MCF 10A (cell line): Measurements from ENCODE around the gene ZBTB11. TPM values are rescaled to one million over a fixed set of nuclear protein-coding genes. Genes with fewer than 3 reads are reported as not detected.

Experiments
- BruUV-seq: library from RNA; stranded (reverse); fragments of 400-500 nt; replicated peaks from 2 replicates; lab custom pipeline; 2021; lab: Mats Ljungman, UMichigan
- CTCF ChIA-PET: fragments of 300-600 bp; sonication (Branson Sonifier 250); formaldehyde crosslinking; extraction: SDS; loops from one replicate; lab custom pipeline; 2021; ENCODE audit warnings: antibody characterized with exemption, inconsistent platforms; lab: Yijun Ruan, JAX
- POLR2A ChIA-PET: fragments of 300-600, 350-650 bp; sonication (Branson Sonifier 250); formaldehyde crosslinking; extraction: SDS; loops from one replicate; lab custom pipeline; 2020; ENCODE audit warnings: antibody characterized with exemption, inconsistent platforms; lab: Yijun Ruan, JAX
- DNase-seq: peaks from one replicate; pipeline ENCODE4 v3.0.0-alpha.2; 2018; ENCODE audit not compliant: unreplicated experiment
- H3K27ac Mint-ChIP-seq: one replicate; pipeline ENCODE4 v1.8.0; 2022; ENCODE audit warnings: mild to moderate bottlenecking, low read depth, mixed read lengths; ENCODE audit not compliant: unreplicated experiment
- H3K27me3 Mint-ChIP-seq: one replicate; pipeline ENCODE4 v1.8.0; 2022; ENCODE audit warnings: mixed read lengths; ENCODE audit not compliant: insufficient read depth, unreplicated experiment
- H3K36me3 Mint-ChIP-seq: one replicate; pipeline ENCODE4 v1.8.0; 2022; ENCODE audit warnings: mild to moderate bottlenecking, moderate library complexity, mixed read lengths; ENCODE audit not compliant: insufficient read depth, unreplicated experiment
- H3K4me1 Mint-ChIP-seq: one replicate; pipeline ENCODE4 v1.8.0; 2022; ENCODE audit warnings: mixed read lengths; ENCODE audit not compliant: insufficient read depth, unreplicated experiment
- H3K4me3 Mint-ChIP-seq: one replicate; pipeline ENCODE4 v1.8.0; 2022; ENCODE audit warnings: mild to moderate bottlenecking, moderate library complexity, mixed read lengths; ENCODE audit not compliant: unreplicated experiment
- H3K9me3 Mint-ChIP-seq: one replicate; pipeline ENCODE4 v1.8.0; 2022; ENCODE audit warnings: mixed read lengths; ENCODE audit not compliant: unreplicated experiment
- CTCF ChIP-seq: fragments of 200-600 bp; IDR thresholded peaks from one replicate; pipeline ENCODE4 v1.8.0; 2022; ENCODE audit warnings: antibody characterized with exemption, mild to moderate bottlenecking; ENCODE audit not compliant: unreplicated experiment
- intact Hi-C: fragments of 100-400 bp; cut with micrococcal nuclease; formaldehyde crosslinking; loops from 2 replicates; pipeline ENCODE4 v1.14.1; 2022
- total RNA-seq: library from RNA; stranded (reverse); gene quantifications from 2 replicates; pipeline ENCODE4 v1.2.3, GENCODE V29; 2022

Gene ZBTB11
- total RNA-seq, 1 experiment from 2014 or later = 28.9 TPM

- DNase-seq = no peak
These were observed 51.1 kb downstream of the ZBTB11 start for GRCh38 chr3:101625879-101626278.

GRCh38 chr3:101624857-101625256 lies 52.1 kb downstream of the ZBTB11 start:
- no TSS peak for BruUV-seq
- ChIA-PET POLR2A (no interaction called here), CTCF (no interaction called here)
- Mint-ChIP-seq H3K4me3 (no peak overlapping the region), H3K27me3 (no peaks in the 10 kb centered on the region), H3K27ac (no peak overlapping the region), H3K9me3 (no peaks in the 10 kb centered on the region), H3K36me3 (no peaks in the 10 kb centered on the region), H3K4me1 (no peaks in the 10 kb centered on the region)
- TF ChIP-seq CTCF = no peak
- DNase-seq = no peak
- intact Hi-C loops = no loop called here

More at GRCh38 chr3:101625879-101626278, 51.1 kb downstream of the ZBTB11 start:
- H3K36me3 Mint-ChIP-seq = no peaks in the 10 kb centered on the region
- no peaks in the 10 kb centered on the region for H3K4me1 Mint-ChIP-seq
- POLR2A ChIA-PET = no interaction called here
- no TSS peak for BruUV-seq
- H3K27ac Mint-ChIP-seq = no peak overlapping the region
- no peaks in the 10 kb centered on the region for H3K27me3 Mint-ChIP-seq
- intact Hi-C loops = no loop called here
- no peak overlapping the region for H3K4me3 Mint-ChIP-seq
- TF ChIP-seq CTCF = no peak
- CTCF ChIA-PET = no interaction called here
- no peaks in the 10 kb centered on the region for H3K9me3 Mint-ChIP-seq

- ChIA-PET CTCF (interaction anchor here (0.6 kb wide), 1 partner anchor 803 kb away, joined by 5 read pairs; no protein-coding TSS in a partner anchor), POLR2A (interaction anchor here (0.6 kb wide), 1 partner anchor 68 kb away, joined by 3 read pairs; no protein-coding TSS in a partner anchor)
- Mint-ChIP-seq H3K9me3 (no peaks in the 10 kb centered on the region), H3K4me1 (no peaks in the 10 kb centered on the region), H3K36me3 (no peaks in the 10 kb centered on the region), H3K27me3 (no peaks in the 10 kb centered on the region), H3K4me3 (no peak overlapping the region), H3K27ac (no peak overlapping the region)
- no TSS peak for BruUV-seq
- TF ChIP-seq CTCF = no peak
- no peak for DNase-seq
- intact Hi-C loops = no loop called here
These were observed 53.3 kb downstream of the ZBTB11 start for GRCh38 chr3:101623656-101624055.

GRCh38 chr3:101619734-101620133 lies 57.2 kb downstream of the ZBTB11 start:
- Mint-ChIP-seq H3K27ac (no peak overlapping the region), H3K36me3 (no peaks in the 10 kb centered on the region), H3K27me3 (no peaks in the 10 kb centered on the region), H3K4me1 (no peaks in the 10 kb centered on the region), H3K4me3 (no peak overlapping the region), H3K9me3 (no peaks in the 10 kb centered on the region)
- intact Hi-C loops = no loop called here
- ChIA-PET CTCF (no interaction called here), POLR2A (interaction anchor here (0.6 to 1.3 kb wide), 2 partner anchors 9 to 141 kb away, joined by 4 read pairs; no protein-coding TSS in a partner anchor)
- no peak for TF ChIP-seq CTCF
- BruUV-seq = no TSS peak
- DNase-seq = no peak
